H1 (cell line): ENCODE data around the gene ABL1. TPM values are rescaled to one million over a fixed set of nuclear protein-coding genes. Genes with fewer than 3 reads are reported as not detected.

Experiments
- CTCF ChIA-PET: fragments of 300-600 bp; sonication (Branson Sonifier 250); formaldehyde crosslinking; loops from one replicate; lab custom pipeline; 2021; ENCODE audit not compliant: partially characterized antibody; lab: Charles Lee
- POLR2A ChIA-PET: fragments of 300-600 bp; sonication (Branson Sonifier 250); formaldehyde crosslinking; loops from one replicate; lab custom pipeline; 2021; ENCODE audit warnings: inconsistent platforms; ENCODE audit not compliant: partially characterized antibody; lab: Charles Lee
- DNase-seq, 2 experiments: peaks; one replicate each; pipeline versions ENCODE4 v3.0.0 to v3.0.0-alpha.2; 2010 to 2022; ENCODE audit warnings: low spot score in 2 of 2, low read depth in 1 of 2, mixed read lengths in 1 of 2
- FAIRE-seq: peaks from 2 replicates; lab custom pipeline; 2011; peaks lifted over from hg19 to GRCh38; lab: Jason Lieb, UNC
- H2AFZ ChIP-seq: 2 replicates; pipeline ENCODE4 v1.8.1; 2012; ENCODE audit warnings: low read length, inconsistent platforms
- H2AK5ac ChIP-seq: 2 replicates; pipeline ENCODE4 v1.6.1; 2013; ENCODE audit warnings: low read depth, low read length
- H2BK120ac ChIP-seq: replicated peaks from 2 replicates; pipeline ENCODE3; 2013; ENCODE audit warnings: low read depth, low read length, inconsistent platforms
- H2BK12ac ChIP-seq: 2 replicates; pipeline ENCODE4 v1.6.1; 2013; ENCODE audit warnings: low read depth, low read length
- H2BK15ac ChIP-seq: 2 replicates; pipeline ENCODE4 v1.6.1; 2013; ENCODE audit warnings: low read length
- H2BK20ac ChIP-seq: 2 replicates; pipeline ENCODE4 v1.6.1; 2013; ENCODE audit warnings: low read length
- H2BK5ac ChIP-seq: 2 replicates; pipeline ENCODE4 v1.6.1; 2013; ENCODE audit warnings: low read depth, low read length
- H3K14ac ChIP-seq: 2 replicates; pipeline ENCODE4 v1.6.1; 2013; ENCODE audit warnings: inconsistent platforms; ENCODE audit not compliant: insufficient read length
- H3K18ac ChIP-seq: 2 replicates; pipeline ENCODE4 v1.6.1; 2013; ENCODE audit warnings: low read length; ENCODE audit errors: extremely low read depth
- H3K23ac ChIP-seq: 2 replicates; pipeline ENCODE4 v1.6.1; 2013; ENCODE audit warnings: inconsistent platforms; ENCODE audit not compliant: insufficient read length
- H3K23me2 ChIP-seq: 2 replicates; pipeline ENCODE4 v1.6.1; 2013; ENCODE audit warnings: low read depth, low read length
- H3K27ac ChIP-seq: 2 replicates; pipeline ENCODE4 v1.6.1; 2011; ENCODE audit warnings: low read depth, low read length, inconsistent platforms
- H3K27me3 ChIP-seq, 4 experiments: replicated peaks in 1 of 4; 1 replicate in 1 of 4; 2 replicates in 3 of 4; pipeline versions ENCODE4 v1.6.1 to v1.8.1; 2011 to 2013; ENCODE audit warnings: low read length in 3 of 4, mild to moderate bottlenecking in 3 of 4, inconsistent platforms in 2 of 4, mixed read lengths in 2 of 4, moderate library complexity in 1 of 4; ENCODE audit not compliant: control insufficient read depth in 3 of 4, insufficient read depth in 3 of 4; ENCODE audit errors: extremely low read depth in 1 of 4
- H3K36me3 ChIP-seq, 4 experiments: 2 replicates each; pipeline versions ENCODE4 v1.6.1 to v1.8.1; 2011 to 2013; ENCODE audit warnings: mild to moderate bottlenecking in 4 of 4, low read length in 3 of 4, moderate library complexity in 2 of 4, control low read depth in 1 of 4, inconsistent platforms in 1 of 4; ENCODE audit not compliant: insufficient read depth in 4 of 4, control insufficient read depth in 2 of 4
- H3K4ac ChIP-seq: replicated peaks from 2 replicates; pipeline ENCODE3; 2013; ENCODE audit warnings: low read length, low read depth, mixed read lengths, inconsistent platforms; ENCODE audit not compliant: insufficient read length
- H3K4me1 ChIP-seq, 4 experiments: replicated peaks in 1 of 4; 1 replicate in 1 of 4; 2 replicates in 3 of 4; pipeline versions ENCODE4 v1.6.1 to v1.8.1; 2011 to 2013; ENCODE audit warnings: low read length in 3 of 4, inconsistent platforms in 2 of 4, mixed read lengths in 1 of 4; ENCODE audit not compliant: insufficient read depth in 4 of 4, control insufficient read depth in 3 of 4
- H3K4me2 ChIP-seq, 2 experiments: 2 replicates each; pipeline versions ENCODE4 v1.6.1 to v1.8.1; 2011 to 2013; ENCODE audit warnings: low read depth in 2 of 2, low read length in 2 of 2, control low read depth in 1 of 2, inconsistent platforms in 1 of 2, mild to moderate bottlenecking in 1 of 2; ENCODE audit not compliant: insufficient read depth in 1 of 2
- H3K4me3 ChIP-seq, 4 experiments: fragments of 200-600, 300-600 bp in 1 of 4; sonication (generic), shearing (Covaris generic), sonication (Bioruptor Twin) in 1 of 4; 2 replicates each; pipeline versions ENCODE4 v1.5.1 to v1.8.1; 2011 to 2016; ENCODE audit warnings: low read length in 4 of 4, low read depth in 3 of 4, control low read depth in 2 of 4, inconsistent platforms in 2 of 4, mild to moderate bottlenecking in 2 of 4, mixed read lengths in 1 of 4, moderate library complexity in 1 of 4; ENCODE audit not compliant: insufficient read depth in 2 of 4; ENCODE audit errors: extremely low read depth in 1 of 4
- H3K56ac ChIP-seq: replicated peaks from 2 replicates; pipeline ENCODE3; 2013; ENCODE audit warnings: low read depth, mild to moderate bottlenecking, mixed read lengths, low read length, inconsistent platforms; ENCODE audit not compliant: insufficient read length
- H3K79me1 ChIP-seq: 2 replicates; pipeline ENCODE4 v1.6.1; 2013; ENCODE audit warnings: low read depth, low read length, control low read depth
- H3K79me2 ChIP-seq, 2 experiments: 2 replicates each; pipeline versions ENCODE4 v1.6.1 to v1.8.1; 2012 to 2013; ENCODE audit warnings: low read length in 2 of 2, mild to moderate bottlenecking in 2 of 2, inconsistent platforms in 1 of 2; ENCODE audit not compliant: insufficient read depth in 2 of 2, control insufficient read depth in 1 of 2
- H3K9ac ChIP-seq, 4 experiments: replicated peaks in 1 of 4; 1 replicate in 1 of 4; 2 replicates in 3 of 4; pipeline versions ENCODE4 v1.6.1 to v1.8.1; 2011 to 2013; ENCODE audit warnings: low read depth in 3 of 4, low read length in 3 of 4, control low read depth in 2 of 4, mild to moderate bottlenecking in 2 of 4, moderate library complexity in 2 of 4, inconsistent platforms in 1 of 4; ENCODE audit errors: extremely low read depth in 1 of 4
- H3K9me3 ChIP-seq, 2 experiments: 2 replicates each; pipeline versions ENCODE4 v1.6.1 to v1.8.1; 2012 to 2013; ENCODE audit warnings: mild to moderate bottlenecking in 2 of 2, moderate library complexity in 2 of 2, control low read depth in 1 of 2, inconsistent platforms in 1 of 2, low read depth in 1 of 2, low read length in 1 of 2, mixed read lengths in 1 of 2; ENCODE audit not compliant: insufficient read depth in 2 of 2
- H4K20me1 ChIP-seq, 2 experiments: replicated peaks in 1 of 2; 2 replicates each; pipeline versions ENCODE3 to v1.8.1; 2011 to 2013; ENCODE audit warnings: inconsistent platforms in 2 of 2, low read length in 2 of 2, mild to moderate bottlenecking in 1 of 2; ENCODE audit not compliant: insufficient read depth in 2 of 2, control insufficient read depth in 1 of 2
- H4K5ac ChIP-seq: 2 replicates; pipeline ENCODE4 v1.6.1; 2013; ENCODE audit warnings: low read length, low read depth, mixed read lengths, inconsistent platforms; ENCODE audit not compliant: insufficient read length
- H4K8ac ChIP-seq: 2 replicates; pipeline ENCODE4 v1.8.0; 2013; ENCODE audit warnings: mild to moderate bottlenecking, moderate library complexity, low read length, inconsistent platforms; ENCODE audit not compliant: insufficient read depth; ENCODE audit errors: extremely low read depth
- H4K91ac ChIP-seq: replicated peaks from 2 replicates; pipeline ENCODE3; 2013; ENCODE audit warnings: low read length, mixed read lengths, inconsistent platforms; ENCODE audit not compliant: insufficient read length
- EGR1 ChIP-seq: IDR thresholded peaks from 2 replicates; pipeline ENCODE4 v1.6.1; 2011; ENCODE audit warnings: low read depth, low read length, borderline replicate concordance
- JUN ChIP-seq: IDR thresholded peaks from 2 replicates; pipeline ENCODE4 v1.6.1; 2011; ENCODE audit warnings: low read depth, mild to moderate bottlenecking, improper control_type of control experiment, low read length
- KDM1A ChIP-seq: fragments of 200-600, 300-600 bp; sonication (generic); IDR thresholded peaks from 2 replicates; pipeline ENCODE4 v1.7.1; 2016; ENCODE audit warnings: mild to moderate bottlenecking, low read length, borderline replicate concordance
- WGBS, 2 experiments: shearing (Covaris generic) in 1 of 2; methylation state at CpG; one replicate each; pipeline versions ENCODE4 v1.1.6 to v1.1.7; 2013 to 2015; ENCODE audit warnings: low lambda C conversion rate in 2 of 2, mixed read lengths in 2 of 2, inconsistent platforms in 1 of 2, low coverage in 1 of 2, missing lambda C conversion rate in 1 of 2; ENCODE audit not compliant: insufficient replicate concordance in 2 of 2, insufficient coverage in 1 of 2, insufficient read length in 1 of 2; ENCODE audit errors: extremely low coverage in 1 of 2, missing lambda C conversion rate in 1 of 2; 5-methylcytosine and 5-hydroxymethylcytosine counted together
- polyA plus RNA-seq, 7 experiments: library from polyadenylated mRNA; depleted of rRNA in 3 of 7; stranded (reverse) in 5 of 7; unstranded in 2 of 7; fragments of >200 nt in 5 of 7; fragments of 200-250 nt in 2 of 7; gene quantifications; 1 replicate in 5 of 7; 2 replicates in 1 of 7; 4 replicates in 1 of 7; pipeline versions ENCODE4 v1.2.1 to v1.2.3, GENCODE V29; 2011 to 2013; ENCODE audit warnings: missing spikeins in 2 of 7, mixed read lengths in 2 of 7
- total RNA-seq: library from RNA; stranded (reverse); fragmentation: NEBNext Ultra II Directional; extraction: Animal tissue kit (Norgen Biotek cat#: 25700); gene quantifications from 2 replicates; pipeline ENCODE4 v1.2.1, GENCODE V29; 2021
- TF ChIP-seq, protein P1 (sequence below): IDR thresholded peaks from 2 replicates; pipeline ENCODE4 v1.6.1; 2012; ENCODE audit warnings: inconsistent platforms

Gene ABL1
- total and polyA plus RNA-seq, 2 of the 8 experiments (the other 6 are each of a cell fraction or from before 2014, with no cell fraction given) = 35.3 to 104 TPM

DNA sequence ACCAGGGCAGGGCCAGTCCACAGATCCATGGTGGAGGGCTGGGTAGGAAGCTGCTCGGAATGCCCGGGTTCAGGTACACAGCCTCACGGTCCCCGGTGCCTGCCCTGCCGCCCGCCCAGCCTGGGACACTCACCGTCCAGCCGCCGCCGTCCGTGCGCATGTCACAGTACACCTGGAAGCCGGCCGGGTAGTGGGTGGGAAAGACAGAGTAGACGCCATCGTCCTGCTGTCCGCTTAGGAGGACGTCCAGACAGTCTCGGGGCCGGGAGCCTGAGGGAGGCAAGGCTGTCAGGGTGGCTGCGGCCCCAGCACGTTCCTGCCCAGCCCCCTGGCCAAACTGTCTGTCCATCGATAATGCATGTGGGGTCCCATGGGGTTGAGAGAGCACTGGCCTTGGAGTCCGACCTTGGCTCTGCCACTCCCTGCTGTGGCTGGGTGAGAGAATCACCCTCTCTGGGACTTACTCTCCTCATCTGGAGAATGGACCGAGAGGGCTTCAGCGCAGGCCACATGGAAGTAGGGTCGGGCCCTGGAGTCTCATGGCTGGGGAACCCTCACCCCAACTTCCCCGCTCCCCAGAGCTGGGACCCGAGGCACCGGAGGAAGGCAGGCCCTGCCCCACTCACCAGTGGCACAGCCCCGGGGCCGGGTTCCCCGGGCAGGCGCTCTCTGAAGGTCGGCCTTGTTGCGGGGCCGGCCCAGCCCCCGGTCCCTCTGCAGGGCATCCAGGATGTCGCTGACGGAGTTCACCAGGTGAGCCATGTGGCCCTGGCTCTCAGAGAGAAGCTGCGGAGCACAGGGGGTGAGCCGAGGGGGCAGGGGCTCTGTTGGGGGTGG, 88.8 kb downstream of the ABL1 start:
- no peak for FAIRE-seq
- CTCF ChIA-PET = interaction anchor here (0.5 to 3.9 kb wide), 3 partner anchors 9 to 87 kb away, joined by 3 to 16 read pairs (median 3); no protein-coding TSS in a partner anchor
- H2BK12ac ChIP-seq = peak overlapping the region; percentile 27; the same call in 1 of the 2 replicates

More for the DNA sequence above, 88.8 kb downstream of the ABL1 start:
- TF ChIP-seq, protein P1, sequence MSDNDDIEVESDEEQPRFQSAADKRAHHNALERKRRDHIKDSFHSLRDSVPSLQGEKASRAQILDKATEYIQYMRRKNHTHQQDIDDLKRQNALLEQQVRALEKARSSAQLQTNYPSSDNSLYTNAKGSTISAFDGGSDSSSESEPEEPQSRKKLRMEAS = peak; percentile 14; the same call in 1 of the 2 replicates
- TF ChIP-seq KDM1A (0 out of 2 replicates have a peak, but pooled peaks have one; percentile 24), JUN (no peak), EGR1 (no peak)
- H2AK5ac ChIP-seq = no peak overlapping the region
- no peaks in the 10 kb centered on the region for H3K23me2 ChIP-seq
- 89% methylated on average over 41 of the region's 42 CpGs; no CpG with 5 or more reads in 1 of the 2 experiments for WGBS, 2 experiments
- H3K9ac ChIP-seq = no peak overlapping the region
- no peak overlapping the region for H3K4me2 ChIP-seq
- no peak overlapping the region for H2BK20ac ChIP-seq
- no peaks in the 10 kb centered on the region for H3K79me1 ChIP-seq
- H4K8ac ChIP-seq = no peak overlapping the region
- H3K4me3 ChIP-seq = no peak overlapping the region
- H3K56ac ChIP-seq = no peak overlapping the region
- H2BK15ac ChIP-seq = no peak overlapping the region
- DNase-seq = no peak
- H2BK5ac ChIP-seq = no peak overlapping the region
- H3K23ac ChIP-seq = no peak overlapping the region
- H4K91ac ChIP-seq = no peak overlapping the region
- H3K14ac ChIP-seq = no peak overlapping the region
- no peak overlapping the region for H2BK120ac ChIP-seq
- H3K4ac ChIP-seq = peak overlapping the region; percentile 17
- H2AFZ ChIP-seq = no peak overlapping the region
- no peak overlapping the region for H3K18ac ChIP-seq
- no peaks in the 10 kb centered on the region for H4K20me1 ChIP-seq
- H3K9me3 ChIP-seq = no peaks in the 10 kb centered on the region
- H3K27me3 ChIP-seq = no peaks in the 10 kb centered on the region; a peak in 1 of 7 replicates
- no peaks in the 10 kb centered on the region for H3K79me2 ChIP-seq
- no peaks in the 10 kb centered on the region for H3K36me3 ChIP-seq
- H3K27ac ChIP-seq = no peak overlapping the region
- peaks cover 0 to 12% (median 2%) of the 10 kb centered on the region in 4 experiments; a peak in 5 of 7 replicates for H3K4me1 ChIP-seq
- POLR2A ChIA-PET = interaction anchor here (0.9 to 1.9 kb wide), 4 partner anchors 10 to 57 kb away, joined by 3 to 9 read pairs (median 4); no protein-coding TSS in a partner anchor
- no peak overlapping the region for H4K5ac ChIP-seq
